HG03196 (cell line): ENCODE data around the gene LRRC28.
"Not testable (repeated sequence)": the region's sequence is repeated elsewhere in the genome, so short reads cannot be mapped to it uniquely, and the experiment has no call there.

Experiments
- ATAC-seq: cut with Tn5 transposase; IDR thresholded peaks from one replicate; pipeline ENCODE4 v1.9.1; 2021; ENCODE audit not compliant: unreplicated experiment

Gene LRRC28

GRCh38 chr15:99250857-99251841 is at the start of gene LRRC28:
TSS of gene LRRC28 (plus strand) at chr15:99251481. CDS start at chr15:99255958, 4,477 bp downstream.
- peak; percentile 91 for ATAC-seq

GRCh38 chr15:99202176-99202552 is 49.1 kb upstream of the LRRC28 start:
- ATAC-seq: no peak

DNA sequence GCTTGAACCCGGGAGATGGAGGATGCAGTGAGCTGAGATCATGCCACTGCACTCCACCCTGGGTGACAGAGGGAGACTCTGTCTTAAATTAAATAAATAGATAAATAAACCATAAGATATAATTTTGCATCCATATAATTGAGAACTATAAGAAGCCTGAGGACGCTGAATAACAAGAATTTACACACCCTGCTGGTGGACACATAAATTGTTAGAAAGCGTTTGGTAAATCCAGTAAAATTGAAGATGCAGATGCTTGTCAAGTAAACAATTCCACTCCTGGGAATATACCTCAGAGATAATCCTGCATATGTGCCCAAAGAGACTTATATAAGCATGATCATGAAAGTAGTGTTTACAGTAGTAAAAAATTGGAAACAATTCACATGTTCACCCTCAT is 43.6 kb upstream of the LRRC28 start:
- no peak for ATAC-seq

GRCh38 chr15:99209326-99209725 is 42.0 kb upstream of the LRRC28 start:
- no peak for ATAC-seq

DNA sequence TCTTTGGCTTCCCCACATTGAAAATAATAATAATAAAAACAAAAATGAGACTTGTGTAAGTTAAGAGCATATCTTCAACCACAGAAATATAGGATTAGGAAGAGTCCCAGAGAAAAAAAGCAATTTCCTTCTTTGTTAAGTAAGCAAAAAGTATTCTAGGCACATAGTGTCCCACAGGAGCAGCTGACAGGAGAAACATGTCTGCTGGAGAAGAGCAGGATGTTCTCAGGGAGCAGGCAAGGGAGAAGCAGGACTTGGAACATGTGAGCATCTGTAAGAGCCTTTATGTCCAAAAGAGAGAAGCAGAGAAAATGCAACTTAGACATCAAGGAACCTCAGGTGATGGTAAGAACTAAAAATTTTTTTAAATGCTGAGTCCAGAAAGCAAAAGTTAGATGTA is 40.9 kb upstream of the LRRC28 start:
- ATAC-seq: no peak

GRCh38 chr15:99211926-99212325 is 39.4 kb upstream of the LRRC28 start:
- no peak for ATAC-seq

DNA sequence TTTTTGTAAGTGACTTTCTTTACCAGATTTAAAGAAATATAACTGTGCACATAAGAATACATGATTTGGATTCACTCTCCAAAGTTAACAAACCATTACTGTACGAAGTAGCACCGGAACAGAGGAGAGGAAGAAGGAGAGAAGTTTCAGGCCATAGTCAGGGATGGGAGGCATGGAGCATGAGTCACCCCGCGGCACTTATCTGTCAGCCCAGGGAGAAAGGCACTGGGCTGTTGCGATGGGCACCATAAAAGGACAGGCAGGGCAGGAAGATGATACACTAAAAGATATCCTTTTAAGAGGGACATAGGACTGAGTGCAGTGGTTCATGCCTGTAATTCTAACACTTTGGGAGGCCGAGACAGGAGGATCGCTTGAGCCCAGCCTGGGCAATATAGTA is 38.9 kb upstream of the LRRC28 start:
- ATAC-seq: no peak

DNA sequence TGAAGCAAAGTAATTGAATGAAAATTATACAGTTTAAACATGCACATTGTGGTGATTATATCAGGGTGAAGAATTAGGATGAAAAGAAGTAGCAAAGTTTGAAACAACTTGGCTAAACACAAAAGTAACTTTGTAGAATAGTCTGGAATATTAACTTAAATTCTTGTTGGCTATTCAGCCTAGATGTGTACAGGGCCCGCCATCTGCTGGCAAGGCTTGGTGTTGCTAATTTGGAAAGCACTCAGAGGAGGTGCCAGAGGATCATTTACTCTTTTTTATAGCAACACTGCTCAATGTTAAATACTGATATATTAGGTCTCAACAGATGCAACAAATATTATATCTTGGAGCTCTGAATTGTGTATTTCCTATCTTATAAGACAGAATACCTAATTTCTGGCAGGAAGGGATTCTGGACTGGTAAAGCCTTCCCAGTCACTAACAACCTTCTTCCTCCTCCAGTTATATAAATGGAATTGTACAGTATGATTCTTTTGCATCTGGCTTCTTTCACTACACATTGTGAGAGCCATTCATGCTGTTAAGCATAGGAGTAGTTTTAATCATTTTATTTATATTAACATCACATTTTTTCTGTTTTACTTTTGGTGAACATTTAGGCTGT is 38.0 kb upstream of the LRRC28 start:
- ATAC-seq: peak; percentile 68

DNA sequence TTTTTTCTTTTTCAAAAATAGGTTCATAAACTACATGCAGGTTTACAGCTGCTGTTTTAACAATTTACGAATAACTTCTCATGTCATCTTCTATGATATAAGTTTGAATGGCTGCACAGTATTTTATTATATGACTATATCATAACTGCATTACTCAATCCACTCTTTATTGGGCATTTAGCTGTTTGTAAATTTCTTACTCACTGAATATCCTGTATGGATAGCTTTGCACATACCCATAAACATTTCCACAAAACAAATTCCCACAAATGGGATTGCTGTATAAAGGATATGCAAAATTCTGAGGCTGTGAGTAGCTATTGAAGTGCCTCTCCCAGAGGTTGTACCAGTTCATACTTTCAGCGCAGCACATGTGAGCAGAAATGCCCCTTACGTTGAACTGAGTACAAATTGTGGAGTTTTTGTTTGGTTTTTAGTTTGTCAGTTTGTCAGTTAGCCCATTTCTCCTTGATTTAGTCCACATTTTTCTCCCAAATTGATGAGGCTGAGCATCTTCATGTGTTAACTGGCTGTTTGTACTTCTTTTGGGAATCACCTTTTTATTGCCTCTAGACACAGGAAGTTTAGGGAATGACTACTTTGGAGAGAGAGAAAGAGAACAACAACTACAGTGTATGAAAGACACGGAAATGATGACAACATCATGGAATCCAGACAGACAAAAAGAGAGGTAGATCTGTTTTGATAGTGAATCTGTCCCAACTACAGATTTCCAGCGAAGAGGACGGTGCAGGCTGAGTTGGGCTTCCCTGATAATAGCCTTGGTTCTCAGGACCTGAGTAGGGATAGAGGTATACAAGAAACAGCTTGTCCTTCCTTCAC is 26.7 kb upstream of the LRRC28 start:
- no peak for ATAC-seq

- ATAC-seq: no peak
Observed at GRCh38 chr15:99226802-99227201, 24.5 kb upstream of the LRRC28 start.

GRCh38 chr15:99228120-99228770 is 23.0 kb upstream of the LRRC28 start:
- ATAC-seq: no peak

- ATAC-seq: no peak
Observed at GRCh38 chr15:99230867-99231266, 20.4 kb upstream of the LRRC28 start.

DNA sequence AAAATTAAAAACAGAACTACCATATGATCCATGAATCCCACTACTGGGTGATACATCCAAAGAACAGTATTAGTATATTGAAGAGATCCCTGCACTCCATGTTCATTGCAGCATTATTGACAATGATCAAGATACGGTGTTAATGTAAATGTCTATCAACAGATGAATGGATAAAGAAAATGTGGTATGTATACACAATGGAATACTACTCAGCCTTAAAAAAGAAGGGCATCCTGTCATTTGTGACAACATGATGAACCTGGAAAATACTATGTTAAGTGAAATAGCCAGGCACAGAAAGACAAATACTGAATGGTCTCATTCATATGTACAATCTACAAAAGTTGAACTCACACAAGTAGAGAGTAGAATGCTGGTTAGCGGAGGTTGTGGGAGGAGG is 18.5 kb upstream of the LRRC28 start:
- no peak for ATAC-seq

- not testable (repeated sequence) for ATAC-seq
Observed at GRCh38 chr15:99234160-99234559, 17.1 kb upstream of the LRRC28 start.

- no peak for ATAC-seq
Observed at GRCh38 chr15:99238849-99239248, 12.4 kb upstream of the LRRC28 start.

- ATAC-seq: peak; percentile 87
Observed at GRCh38 chr15:99239545-99240198, 11.6 kb upstream of the LRRC28 start.

- ATAC-seq: no peak
Observed at GRCh38 chr15:99241752-99242151, 9.5 kb upstream of the LRRC28 start.

- ATAC-seq: no peak
Observed at GRCh38 chr15:99244306-99244705, 7.0 kb upstream of the LRRC28 start.

DNA sequence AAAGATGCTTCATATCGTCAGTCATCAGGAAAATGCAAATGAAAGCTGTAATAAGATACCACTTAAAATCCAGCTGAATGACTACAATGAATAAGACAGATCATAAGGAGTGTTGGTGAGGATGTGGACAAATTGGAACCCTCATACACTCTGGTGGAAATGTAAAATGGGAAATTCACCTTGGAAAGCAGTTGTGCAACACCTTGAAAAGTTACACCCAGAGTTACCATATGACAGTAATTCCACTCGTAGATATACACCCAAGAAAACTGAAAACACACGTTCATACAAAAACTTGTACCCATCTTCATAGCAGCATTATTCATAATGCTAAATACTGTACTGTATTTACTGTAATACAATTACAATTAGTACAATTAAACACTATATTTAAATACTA is 4.2 kb upstream of the LRRC28 start:
- no peak for ATAC-seq

DNA sequence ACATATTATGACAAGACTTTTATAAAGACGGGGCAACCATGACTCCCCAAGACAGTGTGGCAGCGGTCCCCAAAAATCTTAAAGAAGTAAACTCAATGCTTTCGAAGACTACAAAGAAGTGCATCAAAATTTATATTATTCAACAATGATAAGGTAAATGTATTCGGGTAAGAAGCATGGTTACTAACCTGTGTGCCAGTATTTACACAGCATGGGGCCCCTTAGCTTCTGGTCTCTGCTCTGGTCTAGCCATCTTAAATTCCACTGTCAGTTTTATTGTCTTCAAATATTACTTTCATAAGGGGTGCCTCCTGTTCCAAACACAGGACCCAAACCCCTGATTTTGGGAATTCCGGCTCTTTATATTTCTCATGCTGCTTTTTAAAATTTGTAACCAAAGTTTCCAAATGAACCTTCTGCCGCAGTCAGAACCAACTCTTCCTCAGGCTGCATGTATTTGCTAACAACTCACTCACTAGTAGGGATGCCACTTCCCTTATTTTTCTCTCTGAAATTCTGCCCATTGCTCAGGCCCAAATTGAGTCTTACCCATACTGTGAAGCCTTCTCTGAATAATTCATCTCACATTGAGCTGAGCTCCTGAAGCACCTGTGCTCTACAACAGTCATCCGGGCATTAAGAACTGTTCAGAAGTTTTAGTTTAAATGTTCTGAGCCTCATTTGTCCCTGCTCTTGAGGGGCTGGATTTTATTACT is 3.1 kb upstream of the LRRC28 start:
- ATAC-seq: no peak
